ENCODE measurements around the gene SLTM. TPM values are rescaled to one million over a fixed set of nuclear protein-coding genes. Genes with fewer than 3 reads are reported as not detected.

Gene SLTM
- total and polyA plus RNA-seq, 7 donors = 34.8 to 107 (median 83.5) TPM

DNA sequence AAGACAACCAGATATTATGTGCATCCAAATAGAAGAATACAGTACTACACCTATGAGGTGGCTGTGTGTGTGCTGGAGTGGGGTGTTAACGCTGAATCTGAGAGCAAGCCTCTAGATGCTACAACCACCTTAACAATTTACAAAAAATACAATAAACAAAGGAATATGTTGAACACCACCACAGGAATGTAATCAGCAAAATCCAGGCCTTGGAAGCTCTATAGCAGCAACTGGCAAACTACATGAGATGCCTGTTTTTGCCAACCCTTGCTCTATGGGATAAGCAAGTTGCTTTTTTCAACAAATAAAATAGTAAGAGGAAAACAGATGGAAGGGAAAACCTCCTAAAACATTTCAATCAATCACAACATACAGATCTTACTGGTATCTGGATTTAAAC, 23.9 kb downstream of the SLTM start:
- Histone ChIP-seq H3K4me1 (peaks cover 0 to 6% (median 1%) of the 10 kb centered on the region in 4 donors), H3K9me3 (no peaks in the 10 kb centered on the region), H3K27ac (no peak overlapping the region), H3K27me3 (no peaks in the 10 kb centered on the region), H3K36me3 (peaks cover 0 to 60% (median 9%) of the 10 kb centered on the region in 4 donors), H3K4me3 (no peak overlapping the region)
- WGBS, 2 donors = 92 to 94% methylated on average over 1 of the region's 1 CpG
- no peak for TF ChIP-seq EP300 (IDR thresholded peaks at IDR 0.05)
- no peak for TF ChIP-seq POLR2A (IDR thresholded peaks at IDR 0.05)
- TF ChIP-seq POLR2AphosphoS5 (IDR thresholded peaks at IDR 0.05) = no peak
- no peak for TF ChIP-seq CTCF (IDR thresholded peaks at IDR 0.05)
- intact Hi-C loops (cut with DNase I) = no loop called here
- no peak for DNase-seq

GRCh38 chr15:58908550-58909309, 24.7 kb downstream of the SLTM start:
- no peak for TF ChIP-seq CTCF (IDR thresholded peaks at IDR 0.05)
- TF ChIP-seq EP300 (IDR thresholded peaks at IDR 0.05) = no peak
- TF ChIP-seq POLR2AphosphoS5 (IDR thresholded peaks at IDR 0.05) = no peak
- TF ChIP-seq POLR2A (IDR thresholded peaks at IDR 0.05) = no peak
- intact Hi-C loops (cut with DNase I) = no loop called here
- H3K27ac ChIP-seq = no peak overlapping the region
- no peak for DNase-seq
- peaks cover 0 to 6% (median 1%) of the 10 kb centered on the region in 4 donors for H3K4me1 ChIP-seq
- no peak overlapping the region for H3K4me3 ChIP-seq
- WGBS, 2 donors = 86 to 95% methylated on average over 6 of the region's 6 CpGs
- H3K9me3 ChIP-seq = no peaks in the 10 kb centered on the region
- H3K27me3 ChIP-seq = no peaks in the 10 kb centered on the region
- H3K36me3 ChIP-seq = peaks cover 0 to 53% (median 8%) of the 10 kb centered on the region in 4 donors

DNA sequence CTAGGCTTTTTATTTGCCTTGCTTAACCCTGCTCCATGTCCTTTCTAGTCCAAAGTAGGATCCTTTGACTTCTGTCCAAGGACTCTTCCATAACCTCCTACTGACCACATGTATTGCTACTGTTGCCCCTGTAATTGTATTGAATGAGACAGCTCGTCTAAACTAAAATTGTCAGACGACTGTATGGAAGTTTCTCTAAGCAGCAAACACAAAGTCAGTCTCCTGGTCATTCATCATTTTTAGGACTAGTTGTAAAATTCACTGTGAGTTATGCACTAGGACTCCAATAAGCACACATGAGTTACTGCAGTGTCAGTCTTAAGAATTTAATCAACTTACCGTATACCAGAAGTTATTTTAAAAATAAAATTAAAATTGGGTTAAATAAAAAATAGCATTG, 32.8 kb downstream of the SLTM start:
- H3K9me3 ChIP-seq = no peaks in the 10 kb centered on the region
- H3K4me1 ChIP-seq = peaks cover 0 to 12% (median 0%) of the 10 kb centered on the region in 4 donors
- DNase-seq = no peak
- no peak overlapping the region for H3K4me3 ChIP-seq
- no peak overlapping the region for H3K27ac ChIP-seq
- TF ChIP-seq POLR2A (IDR thresholded peaks at IDR 0.05) (no peak), POLR2AphosphoS5 (IDR thresholded peaks at IDR 0.05) (no peak), CTCF (IDR thresholded peaks at IDR 0.05) (no peak), EP300 (IDR thresholded peaks at IDR 0.05) (no peak)
- intact Hi-C loops (cut with DNase I) = no loop called here
- peaks cover 6 to 53% (median 16%) of the 10 kb centered on the region in 4 donors for H3K36me3 ChIP-seq
- 77 to 90% methylated on average over 3 of the region's 3 CpGs for WGBS, 2 donors
- H3K27me3 ChIP-seq = no peaks in the 10 kb centered on the region

DNA sequence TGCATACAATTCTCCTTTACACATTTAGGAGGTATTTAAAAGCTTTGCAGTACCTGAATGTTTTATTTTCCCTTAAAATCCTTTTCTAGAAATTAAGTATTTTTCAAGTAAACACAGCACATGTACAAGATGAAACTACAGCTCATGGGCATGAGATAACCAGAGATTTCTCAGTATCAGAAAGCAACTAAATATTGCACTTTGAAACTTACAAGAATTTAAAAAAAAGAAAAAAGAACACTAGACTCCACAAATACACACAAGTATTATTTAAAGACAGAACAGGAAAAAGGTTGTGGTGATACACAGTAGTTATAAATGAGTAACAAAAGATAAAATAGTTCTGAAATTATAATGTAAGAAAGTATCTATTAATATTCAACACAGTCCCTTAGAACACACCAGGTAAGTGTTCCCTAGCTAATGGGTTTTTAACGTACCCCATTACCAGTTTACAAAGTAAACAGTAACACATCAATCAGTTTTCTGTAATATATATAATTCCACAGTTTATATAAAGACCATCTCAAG, 35.3 kb downstream of the SLTM start:
- H3K36me3 ChIP-seq = peaks cover 13 to 71% (median 22%) of the 10 kb centered on the region in 4 donors
- 90 to 94% methylated on average over 1 of the region's 1 CpG for WGBS, 2 donors
- peaks cover 0 to 12% (median 0%) of the 10 kb centered on the region in 4 donors for H3K4me1 ChIP-seq
- H3K27ac ChIP-seq = no peak overlapping the region
- no peaks in the 10 kb centered on the region for H3K9me3 ChIP-seq
- H3K27me3 ChIP-seq = no peaks in the 10 kb centered on the region
- TF ChIP-seq POLR2AphosphoS5 (IDR thresholded peaks at IDR 0.05) = no peak
- TF ChIP-seq EP300 (IDR thresholded peaks at IDR 0.05) = no peak
- no peak for TF ChIP-seq CTCF (IDR thresholded peaks at IDR 0.05)
- TF ChIP-seq POLR2A (IDR thresholded peaks at IDR 0.05) = no peak
- H3K4me3 ChIP-seq = no peak overlapping the region
- intact Hi-C loops (cut with DNase I) = no loop called here
- no peak for DNase-seq

All from sigmoid colon (tissue), 7 donors.